ENCODE data around the gene ABCC6. TPM values are rescaled to one million over a fixed set of nuclear protein-coding genes. Genes with fewer than 3 reads are reported as not detected.
"Not testable (repeated sequence)": the region's sequence is repeated elsewhere in the genome, so short reads cannot be mapped to it uniquely, and the experiment has no call there.

ABCC6 gene
- total and polyA plus RNA-seq, 8 donors = 4.1 to 95.6 (median 11.5) TPM

GRCh38 chr16:16184594-16184993, 38.7 kb downstream of the ABCC6 start:
- no peak overlapping the region for H3K27ac ChIP-seq
- no peaks in the 10 kb centered on the region for H3K9me3 ChIP-seq
- H3K27me3 ChIP-seq = no peaks in the 10 kb centered on the region
- intact Hi-C loops (cut with DNase I; ENCODE audit: low total_unique reads) = no loop called here
- H3K4me3 ChIP-seq = no peak overlapping the region
- peaks cover 8 to 52% (median 21%) of the 10 kb centered on the region in 4 donors for H3K36me3 ChIP-seq
- DNase-seq = no peak
- TF ChIP-seq POLR2A (IDR thresholded peaks at IDR 0.05) (no peak), EP300 (IDR thresholded peaks at IDR 0.05) (no peak), POLR2AphosphoS5 (IDR thresholded peaks at IDR 0.05) (no peak)
- TF ChIP-seq, protein P1, sequence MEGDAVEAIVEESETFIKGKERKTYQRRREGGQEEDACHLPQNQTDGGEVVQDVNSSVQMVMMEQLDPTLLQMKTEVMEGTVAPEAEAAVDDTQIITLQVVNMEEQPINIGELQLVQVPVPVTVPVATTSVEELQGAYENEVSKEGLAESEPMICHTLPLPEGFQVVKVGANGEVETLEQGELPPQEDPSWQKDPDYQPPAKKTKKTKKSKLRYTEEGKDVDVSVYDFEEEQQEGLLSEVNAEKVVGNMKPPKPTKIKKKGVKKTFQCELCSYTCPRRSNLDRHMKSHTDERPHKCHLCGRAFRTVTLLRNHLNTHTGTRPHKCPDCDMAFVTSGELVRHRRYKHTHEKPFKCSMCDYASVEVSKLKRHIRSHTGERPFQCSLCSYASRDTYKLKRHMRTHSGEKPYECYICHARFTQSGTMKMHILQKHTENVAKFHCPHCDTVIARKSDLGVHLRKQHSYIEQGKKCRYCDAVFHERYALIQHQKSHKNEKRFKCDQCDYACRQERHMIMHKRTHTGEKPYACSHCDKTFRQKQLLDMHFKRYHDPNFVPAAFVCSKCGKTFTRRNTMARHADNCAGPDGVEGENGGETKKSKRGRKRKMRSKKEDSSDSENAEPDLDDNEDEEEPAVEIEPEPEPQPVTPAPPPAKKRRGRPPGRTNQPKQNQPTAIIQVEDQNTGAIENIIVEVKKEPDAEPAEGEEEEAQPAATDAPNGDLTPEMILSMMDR (IDR thresholded peaks at IDR 0.05) = no peak
- H3K4me1 ChIP-seq = no peaks in the 10 kb centered on the region
- WGBS, 5 donors = 63 to 88% (median 86%) methylated on average over 2 to 5 of the region's 5 CpGs

DNA sequence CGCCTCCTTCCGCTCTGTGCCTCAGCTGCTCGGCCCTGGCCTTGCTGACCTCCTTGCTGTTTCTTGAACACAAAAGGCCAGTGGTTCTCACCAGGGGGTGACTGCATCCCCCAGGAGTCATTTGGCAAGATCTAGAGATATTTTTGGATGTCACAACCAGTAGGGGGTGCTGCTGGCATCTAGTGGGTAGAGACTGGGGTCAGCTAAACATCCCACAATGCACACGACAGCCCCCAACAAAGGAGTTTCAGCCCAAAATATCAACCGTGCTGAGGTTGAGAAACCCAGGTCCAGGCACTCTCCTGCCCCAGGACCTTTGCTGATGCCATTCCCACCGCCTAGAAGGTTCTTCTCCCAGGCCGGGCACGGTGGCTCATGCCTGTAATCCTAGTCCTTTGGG, 39.7 kb downstream of the ABCC6 start:
- intact Hi-C loops (cut with DNase I; ENCODE audit: low total_unique reads) = no loop called here
- Histone ChIP-seq H3K36me3 (peaks cover 10 to 47% (median 20%) of the 10 kb centered on the region in 4 donors), H3K4me1 (no peaks in the 10 kb centered on the region), H3K27ac (no peak overlapping the region), H3K27me3 (no peaks in the 10 kb centered on the region), H3K4me3 (no peak overlapping the region), H3K9me3 (no peaks in the 10 kb centered on the region)
- WGBS, 5 donors = 88 to 93% (median 88%) methylated on average over 8 of the region's 8 CpGs
- no peak for DNase-seq
- TF ChIP-seq EP300 (IDR thresholded peaks at IDR 0.05) = no peak
- no peak for TF ChIP-seq POLR2AphosphoS5 (IDR thresholded peaks at IDR 0.05)
- TF ChIP-seq, protein P1 (IDR thresholded peaks at IDR 0.05) = no peak
- TF ChIP-seq POLR2A (IDR thresholded peaks at IDR 0.05) = no peak

GRCh38 chr16:16182918-16183317, 40.4 kb downstream of the ABCC6 start:
- H3K27me3 ChIP-seq = no peaks in the 10 kb centered on the region
- 81 to 91% (median 90%) methylated on average over 8 of the region's 8 CpGs for WGBS, 5 donors
- TF ChIP-seq, protein P1 (IDR thresholded peaks at IDR 0.05) = no peak
- TF ChIP-seq EP300 (IDR thresholded peaks at IDR 0.05) (no peak), POLR2A (IDR thresholded peaks at IDR 0.05) (no peak), POLR2AphosphoS5 (IDR thresholded peaks at IDR 0.05) (no peak)
- no peaks in the 10 kb centered on the region for H3K4me1 ChIP-seq
- no peak for DNase-seq
- no peak overlapping the region for H3K4me3 ChIP-seq
- intact Hi-C loops (cut with DNase I; ENCODE audit: low total_unique reads) = no loop called here
- no peaks in the 10 kb centered on the region for H3K9me3 ChIP-seq
- peaks cover 11 to 51% (median 23%) of the 10 kb centered on the region in 4 donors for H3K36me3 ChIP-seq
- H3K27ac ChIP-seq = no peak overlapping the region

DNA sequence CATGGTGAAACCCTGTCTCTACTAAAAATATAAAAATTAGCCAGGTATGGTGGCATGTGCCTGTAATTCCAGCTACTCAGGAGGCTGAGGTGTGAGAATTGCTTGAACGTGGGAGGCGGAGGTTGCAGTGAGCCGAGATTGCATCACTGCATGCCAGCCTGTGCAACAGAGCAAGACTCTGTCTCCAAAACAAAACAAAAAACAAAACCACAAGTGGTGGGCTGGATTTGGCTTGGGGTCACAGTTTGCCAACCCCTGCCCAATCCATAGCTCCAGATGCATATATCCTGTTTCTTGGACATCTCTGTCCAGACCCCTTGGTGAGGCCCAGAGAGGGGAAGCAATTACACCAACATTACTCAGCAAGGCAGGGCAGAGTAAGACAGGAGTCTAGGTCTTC, 41.5 kb downstream of the ABCC6 start:
- H3K36me3 ChIP-seq = peaks cover 13 to 61% (median 31%) of the 10 kb centered on the region in 4 donors
- intact Hi-C loops (cut with DNase I; ENCODE audit: low total_unique reads); H3K4me3 ChIP-seq; DNase-seq; H3K9me3 ChIP-seq; H3K4me1 ChIP-seq; H3K27ac ChIP-seq; H3K27me3 ChIP-seq: not testable (repeated sequence)
- 85 to 95% (median 91%) methylated on average over 3 of the region's 3 CpGs for WGBS, 5 donors

DNA sequence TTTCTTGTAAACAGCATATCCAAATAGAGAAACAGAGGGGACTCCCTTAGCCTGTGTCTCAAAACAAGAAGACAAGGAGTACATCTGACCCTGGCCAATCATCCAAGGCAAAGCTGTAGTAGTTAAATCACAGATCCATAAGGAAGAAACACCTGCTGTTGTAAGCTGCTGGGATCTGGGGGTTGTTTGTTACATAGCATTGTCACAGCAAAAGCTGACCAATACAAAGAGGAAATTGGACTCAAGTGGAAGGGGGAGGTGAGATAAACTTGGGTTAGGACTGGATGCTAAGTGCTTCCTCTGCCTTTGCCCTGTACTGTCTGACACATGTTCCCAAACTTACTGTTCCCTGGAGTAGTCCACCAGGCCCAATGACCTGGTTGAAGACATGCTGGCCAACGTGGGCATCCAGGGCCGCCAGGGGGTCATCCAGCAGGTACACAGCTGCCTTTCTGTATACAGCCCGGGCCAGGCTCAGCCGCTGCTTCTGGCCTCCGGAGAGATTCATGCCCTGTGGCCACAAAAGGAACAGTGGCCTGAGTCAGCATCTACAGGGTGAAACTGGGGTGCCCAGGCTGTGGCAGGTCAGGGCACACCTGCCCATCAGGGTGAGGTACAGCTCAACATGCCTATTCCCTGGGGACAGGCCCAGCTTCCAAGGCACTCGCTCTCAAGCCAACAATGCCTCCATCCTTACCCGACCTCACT, 44.7 kb downstream of the ABCC6 start:
- 92 to 96% (median 94%) methylated on average over 3 to 7 of the region's 7 CpGs for WGBS, 5 donors
- Histone ChIP-seq H3K27me3 (no peaks in the 10 kb centered on the region), H3K27ac (no peak overlapping the region), H3K4me1 (peaks cover 0 to 9% (median 0%) of the 10 kb centered on the region in 4 donors), H3K9me3 (no peaks in the 10 kb centered on the region), H3K36me3 (peaks cover 13 to 61% (median 43%) of the 10 kb centered on the region in 4 donors), H3K4me3 (no peak overlapping the region)
- intact Hi-C loops (cut with DNase I; ENCODE audit: low total_unique reads) = no loop called here
- TF ChIP-seq POLR2AphosphoS5 (IDR thresholded peaks at IDR 0.05) = no peak
- no peak for DNase-seq
